GM19240 (cell line): ENCODE data around the gene ALK.
"Not testable (repeated sequence)": the region's sequence is repeated elsewhere in the genome, so short reads cannot be mapped to it uniquely, and the experiment has no call there.

Experiments
- DNase-seq: peaks from one replicate; pipeline ENCODE4 v3.0.0; 2011; ENCODE audit warnings: low spot score; ENCODE audit not compliant: insufficient read length

The ALK gene

GRCh38 chr2:29250977-29251376 lies 670.4 kb downstream of the ALK start:
- no peak for DNase-seq

DNA sequence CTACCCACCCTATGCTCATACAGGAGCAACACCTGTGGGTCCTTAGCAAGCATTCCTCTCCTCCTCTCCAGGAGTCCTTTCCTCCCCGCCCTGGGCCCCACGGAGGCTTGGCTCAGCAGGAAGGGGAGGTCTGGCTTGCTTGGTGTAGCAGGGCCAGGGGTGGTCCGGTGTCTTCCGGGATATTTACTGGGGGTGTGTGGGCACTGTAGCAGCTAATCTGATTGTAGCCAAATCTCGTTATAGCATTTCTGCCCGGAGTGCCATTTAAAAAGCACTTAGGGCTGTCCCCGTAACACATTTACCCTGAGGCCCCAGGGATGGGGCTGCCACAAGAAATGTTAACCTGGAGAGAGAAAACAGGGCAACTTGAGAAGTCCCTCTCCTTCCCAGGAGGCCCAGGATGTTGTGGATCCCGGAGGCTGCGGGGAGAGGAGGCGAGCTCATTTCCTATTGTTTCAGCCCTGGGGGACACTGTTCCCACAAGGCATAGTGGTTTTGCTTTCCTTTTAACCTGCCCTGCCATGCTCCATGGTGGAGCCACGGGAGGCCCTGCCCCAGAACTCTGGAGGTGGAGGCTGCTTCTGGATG lies 671.6 kb downstream of the ALK start:
- no peak for DNase-seq

- DNase-seq, result no peak
Measured at GRCh38 chr2:29247336-29247914, 674.0 kb downstream of the ALK start.

DNA sequence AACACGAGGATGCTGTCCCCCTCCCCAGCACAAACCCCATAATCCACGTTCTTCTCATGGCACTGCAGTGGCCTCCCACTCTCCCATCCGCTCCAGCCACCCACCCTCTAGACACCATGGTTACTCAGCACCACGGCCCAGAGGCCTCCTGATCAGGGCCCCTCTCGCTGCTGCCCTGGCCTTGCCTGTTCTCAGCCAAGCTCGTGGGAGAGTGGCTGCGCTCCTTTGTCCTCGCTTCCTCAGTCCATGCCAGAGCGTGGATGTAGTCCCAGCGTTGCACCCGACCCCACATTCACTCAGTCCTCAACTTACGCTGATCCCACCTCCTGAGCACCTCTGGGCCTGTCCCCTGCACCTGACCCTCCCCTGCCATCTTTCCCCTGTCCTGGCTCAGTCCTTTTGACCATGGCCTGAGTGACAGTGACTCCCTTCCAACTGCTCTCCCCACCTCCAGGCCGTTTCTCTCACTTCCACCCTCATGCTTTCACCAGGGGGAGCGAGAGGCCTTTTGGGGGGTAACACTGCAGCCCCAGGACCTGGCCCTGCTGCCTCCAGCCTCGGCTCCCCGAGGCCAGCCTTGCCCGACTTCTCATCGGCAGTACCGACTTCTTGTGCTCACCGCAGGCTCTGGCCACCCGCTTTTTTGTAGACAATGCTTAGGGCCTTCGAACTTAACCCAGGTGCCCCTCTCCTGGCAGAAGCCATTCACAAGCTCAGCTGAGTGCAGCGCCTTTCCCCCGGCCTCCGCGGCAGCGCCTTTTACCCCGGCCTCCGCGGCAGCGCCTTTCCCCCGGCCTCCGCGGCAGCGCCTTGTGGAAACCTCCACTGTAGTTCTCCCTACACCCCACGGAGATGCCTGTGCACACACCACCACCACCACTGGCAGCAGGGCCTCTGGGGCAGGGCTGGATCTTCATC lies 674.7 kb downstream of the ALK start:
- DNase-seq, result no peak

DNA sequence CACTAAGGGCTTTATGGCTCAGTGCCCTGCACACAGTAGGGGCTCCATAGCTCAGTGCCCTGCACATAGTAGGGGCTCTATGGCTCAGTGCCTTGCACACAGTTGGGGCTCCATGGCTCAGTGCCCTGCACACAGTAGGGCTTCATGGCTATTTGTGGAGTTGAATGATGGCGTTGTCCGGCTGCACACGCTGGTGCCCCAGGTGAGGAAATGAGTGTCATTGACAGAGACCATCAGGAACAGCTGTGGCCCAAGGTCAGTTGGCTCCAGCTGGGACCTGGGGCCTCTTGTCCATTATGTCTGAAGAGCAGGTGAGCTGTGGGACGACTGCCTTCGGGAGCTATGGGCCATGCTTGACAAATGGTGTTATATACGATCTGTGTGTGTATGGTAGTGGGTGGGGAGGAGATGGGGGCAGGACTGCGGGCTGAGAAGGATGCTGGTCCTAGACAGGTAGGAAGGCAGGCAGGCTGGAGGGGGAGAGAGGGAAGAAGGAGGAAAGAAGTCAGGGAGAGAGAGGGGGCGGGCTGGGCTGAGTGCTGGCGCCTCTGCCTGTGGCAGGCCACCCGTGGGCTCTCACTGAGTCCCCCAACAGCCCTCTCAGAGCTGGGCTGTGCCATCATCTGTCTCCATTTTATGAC lies 675.5 kb downstream of the ALK start:
- no peak for DNase-seq

DNA sequence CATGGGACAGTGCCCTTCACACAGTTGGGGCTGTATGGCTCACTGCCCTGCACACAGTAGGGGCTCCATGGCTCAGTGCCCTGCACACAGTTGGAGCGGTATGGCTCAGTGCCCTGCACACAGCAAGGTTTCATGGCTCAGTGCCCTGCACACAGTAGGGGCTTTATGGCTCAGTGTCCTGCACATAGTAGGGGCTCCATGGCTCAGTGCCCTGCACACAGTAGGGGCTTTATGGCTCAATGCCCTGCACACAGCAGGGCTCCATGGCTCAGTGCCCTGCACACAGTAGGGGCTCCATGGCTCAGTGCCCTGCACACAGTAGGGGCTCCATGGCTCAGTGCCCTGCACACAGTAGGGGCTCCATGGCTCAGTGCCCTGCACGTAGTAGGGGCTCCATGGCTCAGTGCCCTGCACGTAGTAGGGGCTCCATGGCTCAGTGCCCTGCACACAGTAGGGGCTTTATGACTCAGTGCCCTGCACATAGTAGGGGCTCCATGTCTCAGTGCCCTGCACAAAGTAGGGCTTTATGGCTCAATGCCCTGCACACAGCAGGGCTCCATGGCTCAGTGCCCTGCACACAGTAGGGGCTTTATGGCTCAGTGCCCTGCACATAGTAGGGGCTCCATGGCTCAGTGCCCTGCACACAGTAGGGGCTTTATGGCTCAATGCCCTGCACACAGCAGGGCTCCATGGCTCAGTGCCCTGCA lies 676.2 kb downstream of the ALK start:
- not testable (repeated sequence) for DNase-seq

DNA sequence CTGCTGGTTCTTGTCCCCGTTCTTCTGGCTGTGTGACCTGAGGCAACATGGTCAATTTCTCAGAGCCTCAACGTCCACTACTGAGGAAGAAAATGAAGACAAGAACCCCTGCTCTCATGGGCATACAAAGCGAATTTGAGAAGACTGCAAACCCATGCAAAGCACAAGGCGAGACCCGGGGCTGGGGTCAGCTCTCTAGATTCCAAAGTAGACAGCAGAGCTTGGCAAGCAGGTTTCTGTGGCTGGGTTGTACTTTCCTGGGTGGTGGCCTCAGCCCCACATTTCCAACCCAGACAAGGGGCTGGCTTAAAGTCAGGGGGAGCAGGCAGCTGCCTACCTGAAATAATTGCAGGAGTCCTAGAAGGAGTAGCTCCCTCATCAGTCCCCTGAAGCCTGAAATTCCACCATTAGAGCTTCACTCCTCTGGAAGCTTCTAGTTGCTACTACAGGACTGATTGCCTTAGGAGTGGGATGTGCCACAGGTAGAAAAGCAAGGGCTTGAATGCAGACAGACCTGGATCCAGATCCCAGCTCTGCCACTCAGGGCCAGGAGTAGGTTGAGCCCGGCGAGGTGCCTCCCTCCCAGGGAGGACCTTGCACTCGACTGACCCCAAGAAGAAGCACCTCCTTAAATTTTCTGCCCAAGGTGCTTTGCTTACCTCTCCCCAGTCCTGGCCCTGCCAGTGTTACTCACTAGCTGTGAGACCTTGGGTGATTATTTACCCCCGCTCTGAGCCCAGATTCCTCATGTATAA lies 678.6 kb downstream of the ALK start:
- DNase-seq, result no peak

DNA sequence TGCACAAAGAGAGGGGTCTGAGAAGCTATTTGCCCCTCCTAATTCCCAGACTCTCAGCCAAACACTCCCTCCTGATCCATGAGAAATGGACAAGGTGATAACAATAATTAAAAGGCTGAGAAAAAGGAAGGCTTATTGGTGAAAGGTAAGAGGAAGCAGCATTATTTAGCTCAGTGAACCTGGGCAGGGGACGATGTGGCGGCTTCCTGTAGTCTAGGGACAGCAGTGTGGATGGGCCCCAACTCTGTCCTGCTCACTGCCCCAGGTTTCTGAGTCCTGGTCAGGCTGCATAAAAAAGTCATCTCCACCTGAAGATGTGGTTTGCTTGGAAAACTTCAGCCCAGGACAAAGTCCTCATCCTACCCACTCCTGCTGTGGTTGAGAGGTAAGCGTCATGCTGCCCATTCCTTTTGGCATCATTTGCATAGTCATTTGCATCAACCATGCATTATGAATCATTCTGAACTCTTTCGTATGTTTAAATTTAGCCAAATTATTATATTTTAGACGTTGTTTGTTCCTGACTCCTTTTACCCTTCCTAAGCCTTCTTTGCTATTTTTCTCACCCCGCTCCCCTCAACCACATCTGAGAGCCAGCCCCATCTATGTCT lies 679.3 kb downstream of the ALK start:
- no peak for DNase-seq

GRCh38 chr2:29241341-29241740 lies 680.0 kb downstream of the ALK start:
- no peak for DNase-seq

- no peak for DNase-seq
Measured at GRCh38 chr2:29240601-29241000, 680.8 kb downstream of the ALK start.

- no peak for DNase-seq
Measured at GRCh38 chr2:29239209-29239960, 682.0 kb downstream of the ALK start.

GRCh38 chr2:29238497-29238896 lies 682.9 kb downstream of the ALK start:
- DNase-seq, result no peak

- DNase-seq, result no peak
Measured at GRCh38 chr2:29236074-29236473, 685.3 kb downstream of the ALK start.

DNA sequence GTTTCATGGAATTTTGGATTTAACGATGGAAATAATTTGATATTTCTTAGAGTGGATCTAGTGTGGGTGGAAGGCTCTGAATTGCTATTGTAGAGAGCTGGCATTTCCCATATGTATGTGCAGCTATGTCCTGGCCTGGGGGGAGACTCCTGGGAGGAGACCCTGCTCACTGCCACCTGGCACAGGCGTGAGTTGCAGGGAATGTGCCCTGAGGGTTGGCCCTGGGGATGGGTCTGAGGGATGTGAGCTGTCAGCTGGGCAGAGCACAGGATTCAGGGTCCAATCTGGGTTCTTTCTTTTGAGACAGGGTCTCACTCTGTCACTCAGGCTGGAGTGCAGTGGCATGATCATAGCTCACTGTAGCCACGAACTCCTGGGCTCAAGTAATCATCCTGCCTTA lies 686.0 kb downstream of the ALK start:
- no peak for DNase-seq

GRCh38 chr2:29233428-29233827 lies 688.0 kb downstream of the ALK start:
- no peak for DNase-seq

- DNase-seq, result no peak
Measured at GRCh38 chr2:29232041-29232440, 689.3 kb downstream of the ALK start.

GRCh38 chr2:29229640-29230039 lies 691.7 kb downstream of the ALK start:
- no peak for DNase-seq

DNA sequence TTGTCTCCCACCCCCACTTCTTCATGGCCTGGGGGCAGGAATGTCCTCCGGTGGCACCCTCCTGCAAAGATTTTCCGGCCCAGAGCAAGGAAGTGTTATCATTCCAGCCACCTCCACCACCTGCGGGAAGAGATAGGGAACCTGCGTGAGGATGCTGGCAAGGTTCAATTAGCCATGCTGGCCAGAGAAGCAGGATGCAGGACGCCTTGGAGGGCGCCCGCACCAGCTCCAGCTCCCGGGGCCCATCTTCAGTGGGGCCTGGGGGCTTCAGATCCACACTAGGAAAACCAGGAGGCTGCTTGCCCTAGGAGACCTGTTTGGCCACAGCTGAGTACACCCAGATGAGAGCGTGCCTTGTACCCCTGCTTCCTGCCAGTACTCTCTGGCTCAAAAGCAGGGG lies 692.4 kb downstream of the ALK start:
- no peak for DNase-seq

GRCh38 chr2:29227935-29228675 lies 693.3 kb downstream of the ALK start:
- no peak for DNase-seq
